T-helper 2 cell treated with Interferon-gamma antibody and Interleukin-4, amounts not matched to agents 100 ng/mL and 5 ng/mL, for 36 hours (primary cell): ENCODE results near the gene YTHDF2. TPM values are rescaled to one million over a fixed set of nuclear protein-coding genes. Genes with fewer than 3 reads are reported as not detected.

Experiments used
- intact Hi-C: fragments of 100-400 bp; cut with micrococcal nuclease; formaldehyde crosslinking; loops from one replicate; pipeline ENCODE4 v1.15.1; 2023
- total RNA-seq: library from RNA; stranded (reverse); gene quantifications from 2 replicates; pipeline ENCODE4 v1.2.3, GENCODE V29; 2022

The YTHDF2 gene
- total RNA-seq, 1 donor from 2014 or later, result 76.9 TPM

DNA sequence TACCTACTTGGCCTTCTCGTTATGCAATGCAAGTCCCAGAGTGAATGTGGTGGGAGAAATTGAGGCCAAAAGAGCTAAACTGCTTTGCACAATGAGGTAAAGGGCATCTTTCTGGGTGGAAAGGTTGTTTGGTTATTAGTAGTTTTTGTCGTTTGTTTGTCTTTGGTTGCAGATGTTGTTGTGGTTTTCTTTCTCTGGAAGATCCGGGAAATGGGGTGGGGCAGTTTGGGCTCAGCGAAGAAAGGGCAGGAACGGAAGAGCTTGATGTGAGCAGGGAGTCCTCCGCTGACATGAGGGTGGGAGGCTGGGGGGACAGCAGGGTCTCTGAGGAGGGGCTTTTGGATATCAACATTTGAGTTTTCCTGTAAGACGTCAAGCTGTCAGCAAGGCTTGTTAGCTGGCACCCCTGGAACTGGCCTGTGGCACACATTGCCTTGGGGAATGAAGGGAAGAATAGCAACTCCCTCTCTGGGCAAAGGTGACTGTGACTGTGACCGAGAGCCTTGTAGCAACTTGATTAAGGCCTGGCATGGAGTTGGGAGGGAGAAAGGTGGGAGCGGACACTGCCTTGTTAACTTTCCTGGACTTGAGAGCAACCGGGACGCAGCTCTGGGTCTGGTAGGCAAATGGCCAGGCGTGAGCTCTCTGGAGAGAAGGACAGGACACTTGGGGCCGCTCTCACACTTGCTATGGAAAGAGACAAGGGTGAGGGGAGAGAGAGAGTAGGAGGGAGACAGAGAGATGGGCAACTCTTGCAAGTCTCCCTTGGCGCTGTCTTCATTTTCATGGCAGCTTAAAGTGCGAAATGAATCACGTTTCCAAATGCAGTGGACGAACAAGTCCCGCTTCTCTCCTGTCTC, 59.8 kb downstream of the YTHDF2 start:
- intact Hi-C loops, result no loop called here

DNA sequence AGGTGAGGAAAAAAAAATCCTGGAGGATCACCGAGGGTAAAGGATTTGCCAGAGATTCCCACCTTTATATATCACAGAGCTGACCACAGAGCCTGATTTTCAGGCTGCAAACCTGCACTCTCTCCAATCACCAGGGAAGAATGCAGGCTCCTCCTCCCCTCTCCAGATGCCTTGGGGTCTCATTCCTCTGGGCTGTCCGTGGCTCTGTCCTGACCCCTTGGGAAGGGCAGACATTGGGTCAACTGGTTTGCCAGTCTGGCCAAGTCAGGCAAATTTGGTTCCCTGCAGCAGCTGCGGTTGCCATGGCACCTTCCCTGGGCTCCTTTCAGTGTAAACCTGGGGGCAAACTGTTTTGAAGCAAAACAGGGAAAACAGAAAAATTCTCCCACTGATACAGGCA, 63.6 kb downstream of the YTHDF2 start:
- intact Hi-C loops, result no loop called here

DNA sequence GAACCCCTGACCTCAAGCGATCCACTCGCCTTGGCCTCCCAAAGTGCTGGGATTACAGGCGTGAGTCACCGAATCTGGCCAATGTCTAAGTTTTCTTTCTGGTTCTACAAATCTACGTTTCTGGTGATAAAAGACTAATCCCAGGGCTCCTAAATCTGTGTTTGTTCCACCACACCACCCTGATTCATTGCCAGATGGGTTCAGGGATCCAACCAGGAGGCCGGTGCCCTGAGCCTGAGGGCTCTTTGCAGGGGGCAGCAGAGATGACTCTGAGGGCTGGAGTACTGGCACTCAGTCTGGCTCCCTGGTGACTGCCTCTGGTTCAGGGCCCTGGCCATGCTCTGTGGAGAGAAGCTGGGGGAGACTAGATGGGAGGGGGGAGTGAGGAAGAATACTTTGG, 64.7 kb downstream of the YTHDF2 start:
- intact Hi-C loops, result no loop called here

DNA sequence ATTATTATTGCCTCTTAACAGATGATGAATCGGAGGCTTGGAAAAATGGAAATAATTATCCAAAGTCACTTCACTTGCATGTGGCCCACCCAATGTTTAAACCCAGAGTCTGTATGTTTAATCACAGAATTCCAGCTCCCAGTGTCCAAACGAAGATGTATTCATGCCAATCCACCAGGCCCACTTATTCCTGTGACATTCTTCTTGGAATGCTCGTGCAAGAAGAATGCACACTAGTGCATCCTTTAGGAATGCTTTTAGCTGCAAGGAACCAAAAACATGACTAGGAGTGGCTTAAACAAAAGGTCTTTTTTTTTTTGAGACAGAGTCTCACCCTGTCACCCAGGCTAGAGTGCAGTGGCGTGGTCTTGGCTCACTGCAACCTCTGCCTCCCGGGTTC, 66.3 kb downstream of the YTHDF2 start:
- intact Hi-C loops, result no loop called here

DNA sequence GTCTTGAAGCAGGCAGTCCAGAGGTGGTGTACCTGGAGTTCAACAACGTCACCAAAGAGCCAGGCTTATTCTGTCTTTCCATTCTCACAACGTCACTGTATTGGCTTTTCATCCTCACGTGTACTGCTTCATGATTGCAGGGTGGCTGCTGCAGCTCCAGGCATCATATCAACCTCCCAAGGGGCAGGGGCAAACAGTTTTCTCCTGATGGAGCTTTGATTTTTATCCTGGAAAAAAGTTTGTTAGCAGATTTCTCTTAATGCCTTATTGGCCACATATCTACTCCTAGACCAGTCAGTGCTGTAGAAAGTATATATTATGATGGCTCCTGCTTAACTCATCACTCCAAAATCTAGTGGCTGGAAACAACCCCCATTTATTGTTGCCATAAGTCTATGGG, 66.9 kb downstream of the YTHDF2 start:
- intact Hi-C loops, result no loop called here

DNA sequence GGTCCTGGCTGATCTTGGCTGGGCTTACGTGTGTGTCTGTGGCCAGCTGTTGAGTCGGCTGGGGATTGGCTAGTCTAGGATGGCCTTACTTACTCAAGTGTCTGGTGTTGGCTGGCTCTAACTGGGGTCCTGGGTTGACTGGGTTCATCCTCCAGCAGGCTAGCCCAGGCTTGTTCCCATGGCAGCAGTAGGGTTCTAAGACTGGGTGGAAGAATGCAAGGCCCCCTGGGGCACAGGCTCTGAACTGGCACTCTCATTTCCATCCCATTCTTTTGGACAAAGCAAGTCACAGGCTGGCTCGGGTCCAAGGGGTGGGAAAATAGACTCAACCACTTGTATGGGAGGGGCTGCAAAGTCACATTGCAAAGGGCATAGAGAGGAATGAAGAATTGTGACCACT, 67.3 kb downstream of the YTHDF2 start:
- intact Hi-C loops, result no loop called here

DNA sequence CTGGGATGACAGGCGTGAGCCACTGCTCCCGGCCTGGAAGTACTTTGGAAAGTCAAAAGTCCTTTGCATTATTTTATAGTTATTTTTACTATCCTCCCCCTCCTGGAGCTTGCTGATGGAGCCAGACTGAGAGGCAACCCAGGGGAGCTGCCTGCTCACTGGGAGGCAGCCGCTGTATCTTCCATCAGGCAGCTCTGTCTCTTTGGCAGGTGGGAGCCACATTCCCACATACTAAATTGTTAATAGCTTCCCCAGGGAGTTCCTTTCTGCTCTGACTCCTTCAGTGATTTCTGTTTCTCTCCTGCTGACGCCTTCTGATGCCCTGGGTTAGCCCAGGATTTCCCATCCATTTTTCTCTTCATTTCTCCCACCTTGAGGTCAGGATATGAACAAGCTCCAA, 70.3 kb downstream of the YTHDF2 start:
- intact Hi-C loops, result no loop called here

DNA sequence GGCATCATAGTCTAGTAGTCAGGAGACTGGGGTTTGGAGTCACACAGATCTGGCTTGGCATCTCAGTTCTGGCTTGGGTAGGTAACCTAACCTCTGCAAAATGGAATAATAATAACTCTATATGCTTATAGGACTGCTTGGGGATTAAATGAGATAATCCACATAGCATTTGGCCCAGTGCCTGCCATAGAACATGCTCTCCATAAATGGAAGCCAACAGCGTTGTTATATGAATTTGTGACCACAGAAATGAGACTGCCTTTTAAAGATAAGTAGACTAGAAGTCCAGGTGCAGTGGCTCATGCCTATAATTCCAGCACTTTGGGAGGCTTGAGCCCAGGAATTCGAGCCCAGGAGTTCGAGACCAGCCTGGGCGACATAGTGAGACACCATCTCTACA, 71.2 kb downstream of the YTHDF2 start:
- intact Hi-C loops, result no loop called here

DNA sequence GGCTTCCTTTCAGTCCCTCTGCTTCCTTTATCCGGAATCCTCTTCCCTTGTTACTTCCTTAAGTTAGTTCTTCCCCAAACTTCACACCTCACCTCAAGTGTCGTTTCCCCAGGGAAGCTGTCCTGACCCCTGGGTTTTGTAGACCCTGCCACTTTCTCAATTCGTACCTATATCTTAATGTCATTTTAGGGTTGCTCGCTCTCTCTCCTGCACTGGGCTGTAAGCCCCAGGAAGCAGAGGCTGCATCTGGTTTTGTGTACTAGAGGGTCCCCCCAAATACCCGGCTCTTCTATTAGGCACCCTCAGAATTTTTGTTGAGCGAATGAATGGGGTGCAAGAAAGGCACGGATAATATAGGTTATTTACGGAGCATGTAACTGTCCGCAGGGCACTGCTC, 74.6 kb downstream of the YTHDF2 start:
- intact Hi-C loops, result no loop called here

DNA sequence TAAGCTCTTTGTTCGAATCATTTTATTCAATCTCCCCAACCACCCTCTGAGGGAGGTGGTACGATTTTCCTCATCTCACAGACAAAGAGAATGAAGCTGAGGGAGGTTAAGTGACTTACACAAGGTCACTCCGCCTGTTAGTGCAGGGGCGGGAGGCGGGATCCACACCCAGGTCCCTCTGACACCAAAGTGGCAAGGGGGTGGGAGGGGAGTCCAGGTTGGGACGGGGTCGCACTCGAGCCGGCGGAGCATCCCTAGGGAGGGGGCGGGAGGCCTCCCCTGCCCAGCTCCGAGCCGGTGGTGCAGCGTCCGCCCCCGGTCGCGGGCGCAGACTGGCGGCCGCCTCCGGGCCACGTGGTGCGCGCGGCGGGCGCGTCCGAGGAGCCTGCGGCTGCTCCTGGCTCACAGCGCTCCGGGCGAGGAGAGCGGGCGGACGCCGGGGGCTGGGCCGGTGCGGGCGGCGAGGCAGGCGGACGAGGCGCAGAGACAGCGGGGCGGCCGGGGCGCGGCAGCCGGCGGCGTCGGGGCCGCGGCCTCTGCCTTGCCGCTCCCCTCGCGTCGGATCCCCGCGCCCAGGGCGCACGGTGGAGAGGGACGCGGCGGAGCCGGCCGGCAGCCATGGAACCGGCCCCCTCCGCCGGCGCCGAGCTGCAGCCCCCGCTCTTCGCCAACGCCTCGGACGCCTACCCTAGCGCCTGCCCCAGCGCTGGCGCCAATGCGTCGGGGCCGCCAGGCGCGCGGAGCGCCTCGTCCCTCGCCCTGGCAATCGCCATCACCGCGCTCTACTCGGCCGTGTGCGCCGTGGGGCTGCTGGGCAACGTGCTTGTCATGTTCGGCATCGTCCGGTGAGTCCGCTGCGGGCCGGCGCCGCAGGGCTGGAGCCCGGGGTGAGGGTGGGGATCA, 75.3 kb downstream of the YTHDF2 start, which contains the start of gene OPRD1:
Gene OPRD1 (plus strand): TSS at position 405 of the 903 bp plus-strand sequence. CDS start 214 bp downstream, at position 619.
- intact Hi-C loops, result no loop called here

DNA sequence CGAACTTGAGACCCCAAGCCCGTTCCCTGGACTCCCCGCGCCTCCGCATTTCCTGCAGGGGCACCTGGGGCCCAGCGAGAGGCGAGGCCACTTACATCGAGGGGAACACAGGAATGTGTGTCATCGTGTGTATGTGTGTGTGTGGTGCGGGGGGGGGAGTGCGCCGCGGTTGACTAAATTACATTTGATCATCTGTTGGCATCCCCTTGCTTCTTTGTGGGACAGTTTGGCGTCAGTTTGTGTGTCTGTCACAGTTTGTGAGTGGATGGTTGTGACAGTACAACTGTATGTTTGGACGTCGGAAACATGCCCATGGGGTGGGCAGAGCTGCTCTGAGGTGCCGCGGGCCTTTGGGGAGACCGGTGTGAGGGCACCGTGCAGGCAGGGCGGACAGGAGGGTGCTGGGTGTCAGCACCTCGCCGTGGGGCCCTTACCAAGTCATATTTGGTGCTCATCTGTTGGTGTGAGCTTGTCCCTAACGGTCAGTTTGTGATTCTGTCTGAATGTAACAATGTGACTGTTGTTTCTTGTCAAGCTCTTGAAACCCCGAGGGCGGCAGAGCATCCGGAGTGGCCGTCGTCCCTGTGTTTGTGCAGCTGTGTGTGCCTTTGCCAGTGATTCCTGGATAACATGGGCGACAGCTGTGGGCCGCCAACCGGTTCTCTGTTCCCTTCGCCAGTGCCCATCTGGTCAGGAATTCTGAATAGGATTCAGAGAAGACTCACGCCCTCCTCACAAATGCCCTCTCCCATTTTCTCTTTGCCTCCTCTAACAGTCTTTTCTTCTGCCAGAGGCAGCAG, 76.1 kb downstream of the YTHDF2 start:
- intact Hi-C loops, result no loop called here

DNA sequence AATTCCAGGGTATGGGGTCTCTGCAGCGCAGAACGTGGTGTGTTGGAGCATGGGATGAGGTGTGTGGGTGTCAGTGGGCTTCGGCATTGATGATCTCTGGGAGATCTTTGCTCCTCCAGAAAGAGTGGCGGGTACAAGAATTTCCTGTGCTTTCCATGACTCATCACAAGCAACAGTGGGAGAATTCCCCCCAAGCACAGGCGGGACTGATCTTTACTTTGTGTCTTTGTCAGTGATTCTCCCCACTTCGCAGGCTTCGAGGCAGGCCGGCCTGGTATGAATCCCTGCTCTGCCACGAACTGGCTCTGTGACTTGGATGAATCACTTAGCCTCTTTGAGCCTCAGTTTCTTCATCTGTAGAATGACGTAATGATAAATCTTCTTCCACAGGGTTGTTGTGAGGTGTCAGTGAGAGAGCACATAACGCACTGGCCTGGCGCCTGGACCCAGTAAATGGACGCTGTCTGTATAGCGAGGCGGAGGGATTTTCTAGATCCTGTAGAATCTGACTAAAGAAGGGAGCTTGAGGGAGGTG, 77.3 kb downstream of the YTHDF2 start:
- intact Hi-C loops, result no loop called here

DNA sequence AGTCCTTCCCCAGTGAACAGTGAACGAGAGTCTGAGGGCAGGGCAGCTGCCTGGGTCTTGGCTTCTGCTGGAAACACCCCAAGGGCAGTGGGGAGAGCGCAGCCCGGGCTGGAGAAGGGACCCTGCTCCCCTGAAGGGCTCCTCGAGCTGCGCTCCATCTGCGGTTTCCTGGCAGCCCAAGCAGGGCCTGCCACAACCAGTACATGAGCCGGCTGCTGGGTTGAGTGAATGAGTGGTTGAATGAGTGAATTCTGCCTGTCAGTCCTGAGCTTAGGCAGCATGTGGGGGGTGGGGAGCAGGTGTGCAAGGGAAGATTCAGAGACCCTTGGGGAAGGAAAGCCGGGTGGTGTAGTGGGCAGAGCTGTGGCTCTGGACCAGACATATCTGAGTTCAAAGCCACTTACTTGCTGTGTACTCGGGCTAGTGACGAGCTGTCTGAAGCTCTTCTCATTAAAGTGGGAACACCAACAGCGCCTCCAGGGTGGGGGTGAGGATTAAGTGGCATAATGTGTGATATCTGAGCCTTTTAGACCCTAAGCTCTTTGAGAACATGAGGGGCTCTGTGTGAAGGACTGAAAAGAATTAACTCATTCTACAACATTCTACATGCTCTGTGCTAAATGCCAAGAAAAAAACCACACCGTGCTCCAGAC, 78.9 kb downstream of the YTHDF2 start:
- intact Hi-C loops, result no loop called here

DNA sequence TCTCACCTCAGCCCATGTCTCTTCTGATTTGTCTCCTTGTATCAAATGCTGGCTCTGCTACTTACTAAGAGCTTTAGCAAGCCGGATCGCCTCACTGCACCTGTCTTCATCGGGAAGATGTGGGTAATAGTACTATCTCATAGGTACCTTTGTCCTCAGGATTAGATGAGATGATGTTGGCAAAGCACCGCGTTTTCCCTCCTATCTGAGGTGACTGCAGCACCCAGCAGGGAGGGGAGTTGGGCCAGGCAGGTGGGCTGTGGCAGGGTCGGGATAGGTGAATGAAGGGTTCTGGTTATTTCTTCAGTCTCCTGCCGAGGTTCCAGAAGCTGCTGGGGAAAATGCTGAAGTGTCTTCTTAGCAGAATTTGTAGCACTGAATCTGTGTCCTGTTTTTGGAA, 80.4 kb downstream of the YTHDF2 start:
- intact Hi-C loops, result no loop called here

DNA sequence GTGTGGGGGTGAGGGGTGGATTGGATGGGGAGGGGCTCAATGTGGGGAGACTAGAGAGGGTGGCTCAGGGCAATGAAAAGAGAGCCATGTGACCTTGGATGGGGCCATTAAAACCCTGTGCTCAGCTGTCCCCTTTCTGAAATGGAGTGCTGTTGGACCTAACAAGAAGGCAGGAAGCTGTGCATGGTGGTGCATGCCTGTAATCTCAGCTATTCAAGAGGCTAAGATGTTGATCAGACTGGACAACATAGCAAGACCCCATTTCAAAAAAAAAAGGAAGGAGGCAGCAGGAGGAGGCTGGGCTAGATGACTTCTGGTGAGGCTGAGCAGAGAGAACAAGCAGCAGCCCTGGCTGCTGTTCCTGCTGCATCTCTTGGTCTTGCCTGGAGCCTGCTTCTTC, 82.3 kb downstream of the YTHDF2 start:
- intact Hi-C loops, result no loop called here

Other genes starting within 250 kb of the YTHDF2 start
- 79.6 and 82.6 TPM in 2 replicates for gene RCC1, start 230.9 kb upstream of the YTHDF2 start, total RNA-seq
- gene TRNAU1AP, start 183.9 kb upstream of the YTHDF2 start, total RNA-seq, result 56.7 and 59.4 TPM in 2 replicates
- 0.09 and 0.14 TPM in 2 replicates for gene RAB42, start 144.7 kb upstream of the YTHDF2 start, total RNA-seq
- gene TAF12, start 93.9 kb upstream of the YTHDF2 start, total RNA-seq, result 35.1 and 35.2 TPM in 2 replicates
- gene RNU11, start 88.3 kb upstream of the YTHDF2 start, total RNA-seq, result not detected in 2 replicates
- gene GMEB1, start 68.2 kb upstream of the YTHDF2 start, total RNA-seq, result 25.9 and 29.2 TPM in 2 replicates
- gene OPRD1, start 75.2 kb downstream of the YTHDF2 start, total RNA-seq, result not detected in 2 replicates
- gene EPB41, start 177.6 kb downstream of the YTHDF2 start, total RNA-seq, result 98.3 and 106 TPM in 2 replicates